HEK293T (cell line): ENCODE results near the gene SERPINA6.

Source experiments
- BHLHE40 ChIP-seq: fragments of 450-650 bp; IDR thresholded peaks from 2 replicates; pipeline ENCODE4 v1.6.1; 2016; ENCODE audit warnings: mild to moderate bottlenecking, moderate library complexity, borderline replicate concordance
- FOXM1 ChIP-seq: fragments of 450-650 bp; IDR thresholded peaks from 2 replicates; pipeline ENCODE4 v1.6.1; 2017; ENCODE audit warnings: mild to moderate bottlenecking, borderline replicate concordance
- TARDBP ChIP-seq: fragments of 450-650 bp; IDR thresholded peaks from 2 replicates; pipeline ENCODE4 v1.6.1; 2016

DNA sequence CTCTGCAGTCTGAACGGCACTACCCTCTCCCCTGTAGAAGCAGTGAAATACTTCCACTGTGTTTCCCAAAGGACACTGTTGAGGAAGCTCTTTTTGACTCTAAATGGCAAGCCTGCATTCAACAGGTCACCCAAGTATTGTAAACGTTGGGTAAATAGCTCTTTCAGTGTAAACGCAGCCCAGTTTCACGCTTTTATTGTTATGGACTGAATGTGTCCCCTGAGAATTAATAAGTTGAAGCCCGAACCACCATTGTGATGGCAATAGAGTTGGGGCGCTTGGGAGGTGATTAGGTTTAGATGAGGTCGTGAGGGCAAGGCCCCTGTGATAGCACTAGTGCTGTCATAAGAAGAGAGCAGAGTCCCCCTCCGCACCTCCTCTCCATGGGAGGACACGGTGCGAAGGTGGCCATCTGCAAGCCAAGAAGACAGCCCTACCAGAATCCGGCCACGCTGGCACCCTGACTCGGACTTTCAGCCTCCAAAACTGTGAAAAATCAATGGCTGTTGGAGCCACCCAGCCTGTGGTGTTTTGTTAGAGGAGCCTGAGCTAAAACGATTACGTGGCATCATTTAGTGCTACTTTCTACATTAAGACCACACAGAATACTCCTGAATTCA lies 31.1 kb downstream of the SERPINA6 start:
- TF ChIP-seq BHLHE40 (no peak), FOXM1 (no peak), TARDBP (no peak)
